HT-29 (cell line): ENCODE results near the gene KRTAP26-1. TPM values are rescaled to one million over a fixed set of nuclear protein-coding genes. Genes with fewer than 3 reads are reported as not detected.

Experiments used
- DNase-seq: peaks from one replicate; pipeline ENCODE4 v3.0.0-alpha.2; 2015; ENCODE audit warnings: low spot score
- small RNA-seq: library from RNA; depleted of rRNA; stranded (forward); fragments of <200 nt; gene quantifications from one replicate; pipeline ENCODE3, GENCODE V24; 2014
- total RNA-seq: library from RNA; depleted of rRNA; stranded (reverse); fragments of >200 nt; shearing (Covaris generic); gene quantifications from 2 replicates; pipeline ENCODE4 v1.2.3, GENCODE V29; 2014; rRNA removed

KRTAP26-1 gene
- total RNA-seq, 1 experiment from 2014 or later = not detected

- DNase-seq = no peak
Observed at GRCh38 chr21:30271611-30272010, 48.5 kb downstream of the KRTAP26-1 start.

- no peak for DNase-seq
Observed at GRCh38 chr21:30271156-30271555, 49.0 kb downstream of the KRTAP26-1 start.

GRCh38 chr21:30269803-30270530 lies 50.1 kb downstream of the KRTAP26-1 start:
- no peak for DNase-seq

Small RNA genes lying within 50 kb of the gene (small RNA-seq; reads per million reads assigned to genes)
- gene KRTAP23-1 = not detected

Other genes with a start within 250 kb of the KRTAP26-1 start
- gene CLDN17, start 153.5 kb downstream of the KRTAP26-1 start, total RNA-seq = not detected in 2 replicates
- gene CLDN8, start 104.2 kb downstream of the KRTAP26-1 start, total RNA-seq = not detected in 2 replicates
- gene KRTAP24-1, start 37.4 kb downstream of the KRTAP26-1 start, total RNA-seq = not detected in 2 replicates
- gene KRTAP25-1, start 30.8 kb downstream of the KRTAP26-1 start, total RNA-seq = not detected in 2 replicates
- not detected in 2 replicates for gene KRTAP27-1, start 17.4 kb upstream of the KRTAP26-1 start, total RNA-seq
- not detected in 2 replicates for gene KRTAP23-1, start 28.3 kb upstream of the KRTAP26-1 start, total RNA-seq
- not detected in 2 replicates for gene KRTAP13-2, start 52.0 kb upstream of the KRTAP26-1 start, total RNA-seq
- not detected in 2 replicates for gene KRTAP13-1, start 75.7 kb upstream of the KRTAP26-1 start, total RNA-seq
- gene KRTAP13-3, start 105.6 kb upstream of the KRTAP26-1 start, total RNA-seq = not detected in 2 replicates
- not detected in 2 replicates for gene KRTAP13-4, start 109.9 kb upstream of the KRTAP26-1 start, total RNA-seq
- gene KRTAP15-1, start 120.0 kb upstream of the KRTAP26-1 start, total RNA-seq = not detected in 2 replicates
- not detected in 2 replicates for gene KRTAP19-1, start 160.1 kb upstream of the KRTAP26-1 start, total RNA-seq
- not detected in 2 replicates for gene KRTAP19-2, start 167.1 kb upstream of the KRTAP26-1 start, total RNA-seq
- not detected in 2 replicates for gene KRTAP19-3, start 171.7 kb upstream of the KRTAP26-1 start, total RNA-seq
- gene KRTAP19-4, start 176.8 kb upstream of the KRTAP26-1 start, total RNA-seq = not detected in 2 replicates
- gene KRTAP19-5, start 181.8 kb upstream of the KRTAP26-1 start, total RNA-seq = not detected in 2 replicates
- gene KRTAP19-6, start 221.5 kb upstream of the KRTAP26-1 start, total RNA-seq = not detected in 2 replicates
- gene KRTAP19-7, start 241.0 kb upstream of the KRTAP26-1 start, total RNA-seq = not detected in 2 replicates